GM23248 (cell line): ENCODE results near the gene HAVCR1. TPM values are rescaled to one million over a fixed set of nuclear protein-coding genes. Genes with fewer than 3 reads are reported as not detected.
A peak's percentile ranks its signal among the peaks of the same experiment; 100 is the strongest.

Source experiments
- DNase-seq: peaks from one replicate; pipeline ENCODE4 v3.0.0-alpha.2; 2015
- H2AFZ ChIP-seq: fragments of 200-600 bp; sonication (generic); 2 replicates; pipeline ENCODE4 v1.6.1; 2016; ENCODE audit warnings: antibody characterized with exemption
- H3F3A ChIP-seq: fragments of 200-600 bp; sonication (generic); 2 replicates; pipeline ENCODE4 v1.6.1; 2016; ENCODE audit warnings: mild to moderate bottlenecking, antibody characterized with exemption, mixed run types; ENCODE audit not compliant: insufficient read depth
- H3K27ac ChIP-seq: fragments of 200-600 bp; sonication (generic); 2 replicates; pipeline ENCODE4 v1.5.1; 2016; ENCODE audit warnings: mild to moderate bottlenecking
- H3K27me3 ChIP-seq: fragments of 200-600 bp; sonication (generic); replicated peaks from 2 replicates; pipeline ENCODE4 v1.6.1; 2016; ENCODE audit warnings: mild to moderate bottlenecking; ENCODE audit not compliant: insufficient read depth
- H3K36me3 ChIP-seq: fragments of 200-600 bp; sonication (generic); 2 replicates; pipeline ENCODE4 v1.6.1; 2016; ENCODE audit warnings: low read depth, mild to moderate bottlenecking
- H3K4me1 ChIP-seq: fragments of 200-600 bp; sonication (generic); 2 replicates; pipeline ENCODE4 v1.6.1; 2016; ENCODE audit warnings: mild to moderate bottlenecking; ENCODE audit not compliant: insufficient read depth
- H3K4me2 ChIP-seq: fragments of 200-600 bp; sonication (generic); one replicate; pipeline ENCODE4 v1.6.1; 2016; ENCODE audit warnings: mild to moderate bottlenecking; ENCODE audit not compliant: unreplicated experiment
- H3K4me3 ChIP-seq: fragments of 200-600 bp; sonication (generic); 2 replicates; pipeline ENCODE4 v1.5.1; 2016; ENCODE audit warnings: mild to moderate bottlenecking
- H3K79me2 ChIP-seq: fragments of 200-600 bp; sonication (generic); 2 replicates; pipeline ENCODE4 v1.6.1; 2016; ENCODE audit warnings: mild to moderate bottlenecking; ENCODE audit not compliant: insufficient read depth
- H3K9ac ChIP-seq: fragments of 200-600 bp; sonication (generic); 2 replicates; pipeline ENCODE4 v1.6.1; 2016; ENCODE audit warnings: mild to moderate bottlenecking
- H3K9me2 ChIP-seq: fragments of 200-600 bp; sonication (generic); 2 replicates; pipeline ENCODE4 v1.6.1; 2016; ENCODE audit warnings: mixed run types, mild to moderate bottlenecking, moderate library complexity; ENCODE audit not compliant: insufficient read depth
- H3K9me3 ChIP-seq: fragments of 200-600 bp; sonication (generic); one replicate; pipeline ENCODE4 v1.6.1; 2017; ENCODE audit warnings: low read depth
- H4K20me1 ChIP-seq: fragments of 200-600 bp; sonication (generic); 2 replicates; pipeline ENCODE4 v1.6.0; 2016; ENCODE audit not compliant: insufficient read depth
- EZH2 ChIP-seq: fragments of 200-600 bp; sonication (generic); IDR thresholded peaks from 2 replicates; pipeline ENCODE4 v1.6.1; 2018; ENCODE audit warnings: antibody characterized with exemption, mild to moderate bottlenecking; ENCODE audit not compliant: insufficient read depth, poor library complexity, severe bottlenecking
- EZH2phosphoT487 ChIP-seq: fragments of 200-600 bp; sonication (generic); IDR thresholded peaks from 2 replicates; pipeline ENCODE4 v1.6.1; 2018; ENCODE audit warnings: antibody characterized with exemption, moderate library complexity, mild to moderate bottlenecking, low read depth; ENCODE audit not compliant: insufficient read depth
- WGBS, 2 experiments: methylation state at CpG; one replicate each; pipeline ENCODE4 v1.1.6; 2015 to 2017; ENCODE audit warnings: low lambda C conversion rate in 2 of 2, low coverage in 1 of 2; ENCODE audit errors: missing lambda C conversion rate in 2 of 2; 5-methylcytosine and 5-hydroxymethylcytosine counted together
- in situ Hi-C: fragments of 300-500 bp; cut with MboI; formaldehyde crosslinking; loops from 2 replicates; pipeline ENCODE4 v1.15.0; 2020
- polyA plus RNA-seq: library from polyadenylated mRNA; unstranded; fragments of >200 nt; fragmentation: Nextera tagmentation; extraction: Ambion mirVana; gene quantifications from 2 replicates; pipeline ENCODE4 v1.2.1, GENCODE V29; 2016
- total RNA-seq: library from RNA; depleted of rRNA; stranded (reverse); fragments of >200 nt; shearing (Covaris generic); gene quantifications from 2 replicates; pipeline ENCODE4 v1.2.3, GENCODE V29; 2014

HAVCR1 gene
- total and polyA plus RNA-seq, 2 experiments from 2014 or later: not detected

DNA sequence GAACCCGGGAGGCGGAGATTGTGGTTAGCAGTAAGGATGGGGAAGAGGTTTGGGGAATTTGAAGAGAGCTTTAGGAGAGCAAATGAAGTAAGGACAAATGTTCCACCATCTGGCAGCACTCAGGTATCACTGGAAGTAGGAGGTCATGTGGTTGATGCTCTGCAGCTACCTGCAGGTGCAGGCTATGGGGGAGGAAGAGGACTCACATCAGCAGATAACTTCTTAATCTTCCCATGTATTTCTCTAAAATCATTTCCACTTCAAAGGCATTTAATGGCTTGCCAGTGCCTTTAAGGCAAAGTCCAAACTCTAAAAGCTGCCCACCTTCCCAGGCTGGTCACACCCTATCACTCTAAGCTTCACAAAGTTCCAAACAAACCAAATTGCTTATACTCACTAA is 8.1 kb upstream of the HAVCR1 start:
- Histone ChIP-seq H4K20me1 (no peaks in the 10 kb centered on the region), H3K27ac (no peak overlapping the region), H3K4me2 (no peak overlapping the region), H3K27me3 (no peaks in the 10 kb centered on the region), H3K9me3 (no peaks in the 10 kb centered on the region), H3K4me3 (no peak overlapping the region), H3K79me2 (no peaks in the 10 kb centered on the region), H3K9ac (no peak overlapping the region), H2AFZ (no peak overlapping the region), H3K4me1 (no peaks in the 10 kb centered on the region), H3K9me2 (no peaks in the 10 kb centered on the region), H3K36me3 (no peaks in the 10 kb centered on the region), H3F3A (no peaks in the 10 kb centered on the region)
- 29 to 37% methylated on average over 2 of the region's 2 CpGs for WGBS, 2 experiments
- in situ Hi-C loops: no loop called here
- TF ChIP-seq EZH2: no peak
- TF ChIP-seq EZH2phosphoT487: no peak
- DNase-seq: no peak

DNA sequence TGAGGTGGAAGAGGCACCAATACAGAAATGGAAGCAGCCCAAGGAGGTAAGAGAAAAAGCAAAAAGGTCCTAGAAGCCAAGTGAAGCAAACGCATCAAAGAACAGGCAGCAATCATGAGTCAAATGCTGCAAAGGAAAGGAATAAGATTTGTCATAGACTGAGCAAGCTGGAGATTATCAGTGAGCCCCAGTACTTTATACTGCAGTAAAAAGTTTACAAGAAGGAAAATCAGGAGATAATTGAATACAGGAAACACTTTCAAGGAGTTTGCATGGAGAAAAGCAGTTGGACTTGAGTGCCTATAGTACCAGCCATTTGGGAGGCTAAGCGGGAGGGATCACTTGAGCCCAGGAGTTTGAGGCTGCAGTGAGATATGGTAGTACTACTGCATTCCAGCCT is 7.2 kb upstream of the HAVCR1 start:
- Histone ChIP-seq H3F3A (no peaks in the 10 kb centered on the region), H3K9me3 (no peaks in the 10 kb centered on the region), H3K4me2 (no peak overlapping the region), H4K20me1 (no peaks in the 10 kb centered on the region), H3K4me1 (no peaks in the 10 kb centered on the region), H3K9ac (no peak overlapping the region), H3K27me3 (no peaks in the 10 kb centered on the region), H3K79me2 (no peaks in the 10 kb centered on the region), H3K9me2 (no peaks in the 10 kb centered on the region), H3K27ac (no peak overlapping the region), H2AFZ (no peak overlapping the region), H3K4me3 (no peak overlapping the region), H3K36me3 (no peaks in the 10 kb centered on the region)
- WGBS, 2 experiments: 51 to 53% methylated on average over 2 of the region's 2 CpGs
- no peak for TF ChIP-seq EZH2
- no peak for TF ChIP-seq EZH2phosphoT487
- DNase-seq: no peak
- in situ Hi-C loops: no loop called here

DNA sequence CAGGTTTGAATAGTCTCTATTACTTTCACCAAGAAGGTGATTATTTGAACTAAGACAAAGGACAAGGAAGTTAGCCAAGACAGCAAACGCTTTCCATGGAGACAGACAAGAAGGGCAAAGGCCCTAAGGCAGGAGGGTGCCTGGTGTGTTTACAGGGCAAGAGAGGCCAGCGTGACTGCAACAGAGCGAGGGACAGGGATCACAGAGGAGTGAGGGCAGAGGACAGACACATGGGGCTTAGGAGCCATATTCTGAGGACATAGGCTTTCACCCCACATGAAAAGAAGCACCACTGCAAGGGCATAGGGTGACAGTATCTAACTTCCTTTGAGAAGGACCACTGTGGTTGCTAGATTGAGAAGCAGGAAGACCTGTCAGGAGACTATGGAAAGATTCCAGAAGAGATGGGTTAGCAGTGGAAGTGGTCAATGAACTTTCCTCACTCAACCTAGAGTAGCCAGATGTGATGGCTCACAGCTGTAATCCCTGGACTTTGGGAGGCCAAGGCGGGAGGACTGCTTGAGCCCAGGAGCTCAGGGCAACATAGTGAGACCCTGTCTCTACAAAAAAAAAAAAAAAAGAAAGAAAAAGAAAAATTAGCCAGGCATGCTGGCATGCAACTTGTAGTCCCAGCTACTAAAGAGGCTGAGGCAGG is 5.0 kb upstream of the HAVCR1 start:
- H3K4me2 ChIP-seq: no peak overlapping the region

DNA sequence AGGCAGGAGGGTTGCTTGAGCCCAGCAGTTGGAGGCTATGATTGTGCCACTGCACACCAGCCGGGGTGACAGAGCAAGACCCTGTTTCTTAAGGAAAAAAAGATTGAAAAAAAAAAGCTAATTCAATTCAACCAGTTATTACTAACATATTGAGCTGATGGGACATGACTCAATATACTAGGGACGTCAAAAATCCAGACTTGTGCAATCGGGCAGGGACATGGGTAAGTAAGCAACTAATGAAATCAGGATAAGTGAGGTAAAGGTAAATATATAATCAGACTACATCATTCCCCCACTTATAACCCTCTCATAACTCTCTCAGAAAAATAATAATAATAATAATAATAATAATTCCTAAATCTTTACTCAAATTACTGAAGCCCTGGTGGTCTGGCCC is 975 bp upstream of the HAVCR1 start:
- Histone ChIP-seq H2AFZ (no peak overlapping the region), H3K27me3 (no peaks in the 10 kb centered on the region), H3K79me2 (no peaks in the 10 kb centered on the region), H4K20me1 (no peaks in the 10 kb centered on the region), H3K4me3 (no peak overlapping the region), H3K9me2 (no peaks in the 10 kb centered on the region), H3K9ac (no peak overlapping the region), H3K36me3 (no peaks in the 10 kb centered on the region), H3K4me2 (no peak overlapping the region), H3F3A (no peaks in the 10 kb centered on the region), H3K27ac (no peak overlapping the region), H3K9me3 (no peaks in the 10 kb centered on the region), H3K4me1 (no peaks in the 10 kb centered on the region)
- TF ChIP-seq EZH2 (no peak), EZH2phosphoT487 (no peak)
- peak; percentile 60 for DNase-seq
- WGBS, 2 experiments: 6 to 10% methylated on average over 3 of the region's 3 CpGs
- in situ Hi-C loops: no loop called here

More for the DNA sequence above, 5.0 kb upstream of the HAVCR1 start:
- no peak for DNase-seq
- Histone ChIP-seq H3K9me2 (no peaks in the 10 kb centered on the region), H3K27ac (no peak overlapping the region), H3K27me3 (no peaks in the 10 kb centered on the region), H3F3A (no peaks in the 10 kb centered on the region), H3K79me2 (no peaks in the 10 kb centered on the region), H4K20me1 (no peaks in the 10 kb centered on the region), H3K4me1 (no peaks in the 10 kb centered on the region), H2AFZ (no peak overlapping the region), H3K9me3 (no peaks in the 10 kb centered on the region), H3K9ac (no peak overlapping the region), H3K4me3 (no peak overlapping the region), H3K36me3 (no peaks in the 10 kb centered on the region)
- in situ Hi-C loops: no loop called here
- TF ChIP-seq EZH2 (no peak), EZH2phosphoT487 (no peak)
- 46 to 50% methylated on average over 4 of the region's 4 CpGs for WGBS, 2 experiments
